ENCODE measurements around the gene PAIP1.

DNA sequence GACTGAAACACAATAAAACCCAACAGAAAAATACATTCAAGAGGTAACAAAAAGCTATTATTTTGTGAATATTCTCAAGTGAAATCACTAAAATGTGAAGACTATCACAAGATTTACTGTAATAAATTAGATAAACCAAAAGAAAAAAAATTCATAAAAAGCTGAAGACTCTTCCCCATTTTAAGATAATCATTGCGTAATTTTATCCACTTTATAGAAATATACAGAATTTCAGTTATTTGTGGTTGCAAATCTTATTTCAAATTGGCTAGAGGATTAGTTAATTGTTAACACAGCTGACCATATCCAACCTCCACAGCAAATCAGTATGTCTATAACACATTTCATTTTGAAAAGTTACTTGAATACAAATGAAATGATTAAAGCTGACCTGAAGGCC lies 65.6 kb downstream of the PAIP1 start:
- TF ChIP-seq, protein P1, sequence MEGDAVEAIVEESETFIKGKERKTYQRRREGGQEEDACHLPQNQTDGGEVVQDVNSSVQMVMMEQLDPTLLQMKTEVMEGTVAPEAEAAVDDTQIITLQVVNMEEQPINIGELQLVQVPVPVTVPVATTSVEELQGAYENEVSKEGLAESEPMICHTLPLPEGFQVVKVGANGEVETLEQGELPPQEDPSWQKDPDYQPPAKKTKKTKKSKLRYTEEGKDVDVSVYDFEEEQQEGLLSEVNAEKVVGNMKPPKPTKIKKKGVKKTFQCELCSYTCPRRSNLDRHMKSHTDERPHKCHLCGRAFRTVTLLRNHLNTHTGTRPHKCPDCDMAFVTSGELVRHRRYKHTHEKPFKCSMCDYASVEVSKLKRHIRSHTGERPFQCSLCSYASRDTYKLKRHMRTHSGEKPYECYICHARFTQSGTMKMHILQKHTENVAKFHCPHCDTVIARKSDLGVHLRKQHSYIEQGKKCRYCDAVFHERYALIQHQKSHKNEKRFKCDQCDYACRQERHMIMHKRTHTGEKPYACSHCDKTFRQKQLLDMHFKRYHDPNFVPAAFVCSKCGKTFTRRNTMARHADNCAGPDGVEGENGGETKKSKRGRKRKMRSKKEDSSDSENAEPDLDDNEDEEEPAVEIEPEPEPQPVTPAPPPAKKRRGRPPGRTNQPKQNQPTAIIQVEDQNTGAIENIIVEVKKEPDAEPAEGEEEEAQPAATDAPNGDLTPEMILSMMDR (IDR thresholded peaks at IDR 0.05; ENCODE audit: low read length), result no peak
- TF ChIP-seq EZH2 (optimal IDR thresholded peaks at IDR 0.05; ENCODE audit: low read depth, low read length), result no peak
- TF ChIP-seq EZH2phosphoT487 (IDR thresholded peaks at IDR 0.05; ENCODE audit: low read length), result no peak
